ENCODE results near the gene CSTPP1.

The CSTPP1 gene

GRCh38 chr11:46979358-46979757 lies 42.8 kb downstream of the CSTPP1 start:
- Histone ChIP-seq H4K20me1 (ENCODE audit: insufficient read depth, low read length) (no peaks in the 10 kb centered on the region), H3K4me1 (ENCODE audit: insufficient read depth, low read length, severe bottlenecking) (peaks cover 21% of the 10 kb centered on the region), H3K79me2 (ENCODE audit: insufficient read depth, low read length) (no peaks in the 10 kb centered on the region), H3K27me3 (ENCODE audit: insufficient read depth, low read length) (no peaks in the 10 kb centered on the region), H3K9me3 (ENCODE audit: low read length) (no peaks in the 10 kb centered on the region), H3K4me3 (ENCODE audit: low read depth, low read length, poor library complexity, severe bottlenecking) (no peak overlapping the region), H3K9ac (ENCODE audit: low read length) (no peak overlapping the region), H3K36me3 (ENCODE audit: insufficient read depth, low read length) (no peaks in the 10 kb centered on the region), H3K9me2 (ENCODE audit: low read depth, low read length) (no peaks in the 10 kb centered on the region), H2AFZ (ENCODE audit: low read length) (no peak overlapping the region), H3K27ac (ENCODE audit: low read depth, low read length, poor library complexity, severe bottlenecking) (no peak overlapping the region), H3F3A (ENCODE audit: insufficient read depth, low read length) (no peaks in the 10 kb centered on the region), H3K4me2 (ENCODE audit: low read length) (no peak overlapping the region)
- no peak for TF ChIP-seq EZH2 (IDR thresholded peaks at IDR 0.05; ENCODE audit: borderline replicate concordance, low read length)
- TF ChIP-seq CTCF (IDR thresholded peaks at IDR 0.05; ENCODE audit: low read length) = no peak

- Histone ChIP-seq H3K4me2 (ENCODE audit: low read length) (no peak overlapping the region), H3K27me3 (ENCODE audit: insufficient read depth, low read length) (no peaks in the 10 kb centered on the region), H3K9ac (ENCODE audit: low read length) (no peak overlapping the region), H3K9me2 (ENCODE audit: low read depth, low read length) (no peaks in the 10 kb centered on the region), H3F3A (ENCODE audit: insufficient read depth, low read length) (no peaks in the 10 kb centered on the region), H2AFZ (ENCODE audit: low read length) (no peak overlapping the region), H3K36me3 (ENCODE audit: insufficient read depth, low read length) (no peaks in the 10 kb centered on the region), H3K27ac (ENCODE audit: low read depth, low read length, poor library complexity, severe bottlenecking) (no peak overlapping the region), H3K4me1 (ENCODE audit: insufficient read depth, low read length, severe bottlenecking) (peaks cover 12% of the 10 kb centered on the region), H3K9me3 (ENCODE audit: low read length) (no peaks in the 10 kb centered on the region), H3K79me2 (ENCODE audit: insufficient read depth, low read length) (no peaks in the 10 kb centered on the region), H4K20me1 (ENCODE audit: insufficient read depth, low read length) (no peaks in the 10 kb centered on the region), H3K4me3 (ENCODE audit: low read depth, low read length, poor library complexity, severe bottlenecking) (no peak overlapping the region)
- TF ChIP-seq EZH2 (IDR thresholded peaks at IDR 0.05; ENCODE audit: borderline replicate concordance, low read length) (no peak), CTCF (IDR thresholded peaks at IDR 0.05; ENCODE audit: low read length) (no peak)
These were observed 44.9 kb downstream of the CSTPP1 start for GRCh38 chr11:46981436-46981835.

- H3K79me2 ChIP-seq (ENCODE audit: insufficient read depth, low read length) = no peaks in the 10 kb centered on the region
- no peak overlapping the region for H3K27ac ChIP-seq (ENCODE audit: low read depth, low read length, poor library complexity, severe bottlenecking)
- H3K9me3 ChIP-seq (ENCODE audit: low read length) = no peaks in the 10 kb centered on the region
- no peaks in the 10 kb centered on the region; the same call in 1 of the 2 replicates for H3K36me3 ChIP-seq (ENCODE audit: insufficient read depth, low read length)
- H3K9ac ChIP-seq (ENCODE audit: low read length) = no peak overlapping the region
- no peak overlapping the region for H3K4me3 ChIP-seq (ENCODE audit: low read depth, low read length, poor library complexity, severe bottlenecking)
- no peak for TF ChIP-seq EZH2 (IDR thresholded peaks at IDR 0.05; ENCODE audit: borderline replicate concordance, low read length)
- TF ChIP-seq CTCF (IDR thresholded peaks at IDR 0.05; ENCODE audit: low read length) = no peak
- no peak overlapping the region for H2AFZ ChIP-seq (ENCODE audit: low read length)
- no peaks in the 10 kb centered on the region for H3K27me3 ChIP-seq (ENCODE audit: insufficient read depth, low read length)
- H3K9me2 ChIP-seq (ENCODE audit: low read depth, low read length) = no peaks in the 10 kb centered on the region
- no peaks in the 10 kb centered on the region for H4K20me1 ChIP-seq (ENCODE audit: insufficient read depth, low read length)
- no peaks in the 10 kb centered on the region for H3K4me1 ChIP-seq (ENCODE audit: insufficient read depth, low read length, severe bottlenecking)
- H3K4me2 ChIP-seq (ENCODE audit: low read length) = no peak overlapping the region
- H3F3A ChIP-seq (ENCODE audit: insufficient read depth, low read length) = no peaks in the 10 kb centered on the region
These were observed 46.4 kb downstream of the CSTPP1 start for GRCh38 chr11:46982797-46983452.

All from OCI-LY1 (cell line).